WTC11 (cell line): ENCODE measurements around the gene VIPR2. TPM values are rescaled to one million over a fixed set of nuclear protein-coding genes. Genes with fewer than 3 reads are reported as not detected.

Source experiments
- ATAC-seq: fragments of 200-7000 bp; cut with Tn5 transposase; 2 replicates; pipeline ENCODE4 v1.10.0; 2021; ENCODE audit warnings: mild to moderate bottlenecking, moderate library complexity
- CTCF ChIA-PET: fragments of 300-600 bp; sonication (Branson Sonifier 250); formaldehyde crosslinking; loops from one replicate; lab custom pipeline; 2021; ENCODE audit warnings: antibody characterized with exemption; lab: Charles Lee
- POLR2A ChIA-PET: fragments of 350-600 bp; sonication (Branson Sonifier 250); formaldehyde crosslinking; loops from one replicate; lab custom pipeline; 2021; ENCODE audit warnings: antibody characterized with exemption; lab: Charles Lee
- DNase-seq: peaks from one replicate; pipeline ENCODE4 v3.0.0; 2021; ENCODE audit warnings: low spot score
- H3K27ac Mint-ChIP-seq: 2 replicates; pipeline ENCODE4 v1.8.0; 2021; ENCODE audit warnings: mixed read lengths
- H3K27me3 Mint-ChIP-seq: 2 replicates; pipeline ENCODE4 v1.8.0; 2021; ENCODE audit warnings: low read depth, mild to moderate bottlenecking, moderate library complexity, mixed read lengths
- H3K36me3 Mint-ChIP-seq: 2 replicates; pipeline ENCODE4 v1.8.0; 2021; ENCODE audit warnings: mixed read lengths
- H3K4me1 Mint-ChIP-seq: 2 replicates; pipeline ENCODE4 v1.8.0; 2022; ENCODE audit warnings: mixed read lengths
- H3K4me3 Mint-ChIP-seq: 2 replicates; pipeline ENCODE4 v1.8.0; 2021; ENCODE audit warnings: mild to moderate bottlenecking, moderate library complexity, mixed read lengths
- H3K9me3 Mint-ChIP-seq: 2 replicates; pipeline ENCODE4 v1.8.0; 2021; ENCODE audit warnings: mixed read lengths
- AR ChIP-seq: fragments of 250-450 bp; sonication (Bioruptor Pico); IDR thresholded peaks from 2 replicates; pipeline ENCODE4 v1.9.0; 2021; ENCODE audit warnings: mild to moderate bottlenecking
- ATF1 ChIP-seq: sonication (generic); formaldehyde crosslinking; IDR thresholded peaks from 2 replicates; pipeline ENCODE4 v1.8.1; 2023; ENCODE audit warnings: mild to moderate bottlenecking, moderate library complexity, missing genetic modification reagents
- CREM ChIP-seq: sonication (generic); formaldehyde crosslinking; IDR thresholded peaks from 2 replicates; pipeline ENCODE4 v1.8.1; 2022; ENCODE audit warnings: mild to moderate bottlenecking, missing genetic modification reagents, moderate library complexity
- CTCF ChIP-seq: fragments of 200-600 bp; IDR thresholded peaks from 2 replicates; pipeline ENCODE4 v1.8.0; 2022; ENCODE audit warnings: antibody characterized with exemption
- EMX1 ChIP-seq: fragments of 250-450 bp; sonication (Bioruptor Pico); IDR thresholded peaks from 2 replicates; pipeline ENCODE4 v1.8.0; 2021; ENCODE audit warnings: mild to moderate bottlenecking
- ERG ChIP-seq: fragments of 250-450 bp; sonication (Bioruptor Pico); IDR thresholded peaks from 2 replicates; pipeline ENCODE4 v1.8.0; 2021; ENCODE audit warnings: mild to moderate bottlenecking
- FOXP1 ChIP-seq: sonication (generic); formaldehyde crosslinking; IDR thresholded peaks from 2 replicates; pipeline ENCODE4 v1.8.0; 2022; ENCODE audit warnings: missing genetic modification reagents, mild to moderate bottlenecking, moderate library complexity, borderline replicate concordance
- IRF1 ChIP-seq: sonication (generic); formaldehyde crosslinking; IDR thresholded peaks from 2 replicates; pipeline ENCODE4 v1.8.0; 2023; ENCODE audit warnings: missing genetic modification reagents
- JAZF1 ChIP-seq: fragments of 250-450 bp; sonication (Bioruptor Pico); IDR thresholded peaks from 2 replicates; pipeline ENCODE4 v1.9.0; 2021; ENCODE audit warnings: moderate library complexity, mild to moderate bottlenecking, inconsistent platforms
- JUN ChIP-seq: sonication (generic); formaldehyde crosslinking; IDR thresholded peaks from 2 replicates; pipeline ENCODE4 v1.8.0; 2023; ENCODE audit warnings: mild to moderate bottlenecking, missing genetic modification reagents
- MAX ChIP-seq: sonication (generic); formaldehyde crosslinking; IDR thresholded peaks from 2 replicates; pipeline ENCODE4 v1.8.0; 2022; ENCODE audit warnings: mild to moderate bottlenecking, missing genetic modification reagents
- NR1H2 ChIP-seq: sonication (generic); formaldehyde crosslinking; IDR thresholded peaks from 2 replicates; pipeline ENCODE4 v1.9.0; 2021; ENCODE audit warnings: mild to moderate bottlenecking, moderate library complexity, missing genetic modification reagents
- NR2C2 ChIP-seq: sonication (generic); formaldehyde crosslinking; IDR thresholded peaks from 2 replicates; pipeline ENCODE4 v1.8.0; 2022; ENCODE audit warnings: mild to moderate bottlenecking, missing genetic modification reagents
- PRRX2 ChIP-seq: fragments of 250-450 bp; sonication (Bioruptor Pico); IDR thresholded peaks from 2 replicates; pipeline ENCODE4 v1.8.0; 2021; ENCODE audit warnings: mild to moderate bottlenecking
- RORB ChIP-seq: fragments of 250-450 bp; sonication (Bioruptor Pico); IDR thresholded peaks from 2 replicates; pipeline ENCODE4 v1.9.0; 2021; ENCODE audit warnings: mild to moderate bottlenecking
- TCF7 ChIP-seq: sonication (generic); formaldehyde crosslinking; IDR thresholded peaks from 2 replicates; pipeline ENCODE4 v1.8.0; 2022; ENCODE audit warnings: mild to moderate bottlenecking, low read depth, missing genetic modification reagents, moderate library complexity
- TP53 ChIP-seq: sonication (generic); formaldehyde crosslinking; IDR thresholded peaks from 2 replicates; pipeline ENCODE4 v1.8.1; 2023; ENCODE audit warnings: mild to moderate bottlenecking, missing genetic modification reagents
- ZNF263 ChIP-seq: sonication (generic); formaldehyde crosslinking; IDR thresholded peaks from 2 replicates; pipeline ENCODE4 v1.8.1; 2022; ENCODE audit warnings: low read depth, mild to moderate bottlenecking, moderate library complexity, missing genetic modification reagents
- ZNF423 ChIP-seq: fragments of 250-450 bp; sonication (Bioruptor Pico); IDR thresholded peaks from 2 replicates; pipeline ENCODE4 v2.1.2; 2022; ENCODE audit warnings: mild to moderate bottlenecking, moderate library complexity
- ZNF425 ChIP-seq: fragments of 250-450 bp; sonication (Bioruptor Pico); conservative IDR thresholded peaks from 2 replicates; pipeline ENCODE4 v1.9.0; 2021; ENCODE audit warnings: mild to moderate bottlenecking
- ZNF512 ChIP-seq: sonication (generic); formaldehyde crosslinking; IDR thresholded peaks from 2 replicates; pipeline ENCODE4 v1.8.1; 2022; ENCODE audit warnings: missing genetic modification reagents, borderline replicate concordance
- total RNA-seq: library from RNA; stranded (reverse); gene quantifications from 3 replicates; pipeline ENCODE4 v1.2.3, GENCODE V29; 2021

The VIPR2 gene
- total RNA-seq, 1 experiment from 2014 or later = 7.5 TPM

GRCh38 chr7:159160450-159160849 is 15.8 kb upstream of the VIPR2 start (continued):
- TF ChIP-seq CTCF (no peak), ATF1 (CRISPR knock-in tag) (no peak), JUN (CRISPR knock-in tag) (no peak)

GRCh38 chr7:159159731-159160130 is 15.1 kb upstream of the VIPR2 start:
- CTCF ChIA-PET = no interaction called here
- POLR2A ChIA-PET = no interaction called here
- no peak for ATAC-seq

More at GRCh38 chr7:159159731-159160130, 15.1 kb upstream of the VIPR2 start:
- peaks cover 6% of the 10 kb centered on the region; the same call in 1 of the 2 replicates for H3K4me1 Mint-ChIP-seq
- TF ChIP-seq IRF1 (CRISPR knock-in tag) (no peak), JAZF1 (no peak), PRRX2 (CRISPR knock-in tag) (no peak), EMX1 (CRISPR knock-in tag) (no peak), NR2C2 (CRISPR knock-in tag) (no peak), ZNF423 (CRISPR knock-in tag) (no peak), FOXP1 (no peak), TCF7 (CRISPR knock-in tag) (no peak), ZNF512 (CRISPR knock-in tag) (no peak), NR1H2 (no peak), ERG (CRISPR knock-in tag) (no peak), TP53 (CRISPR knock-in tag) (no peak), MAX (CRISPR knock-in tag) (no peak), ZNF425 (CRISPR knock-in tag) (no peak), CREM (CRISPR knock-in tag) (no peak), RORB (CRISPR knock-in tag) (no peak), AR (CRISPR knock-in tag) (no peak), ZNF263 (CRISPR knock-in tag) (no peak)
- H3K9me3 Mint-ChIP-seq = no peaks in the 10 kb centered on the region
- no peak overlapping the region for H3K27ac Mint-ChIP-seq
- DNase-seq = no peak
- H3K4me3 Mint-ChIP-seq = no peak overlapping the region
- no peaks in the 10 kb centered on the region for H3K36me3 Mint-ChIP-seq
- H3K27me3 Mint-ChIP-seq = no peaks in the 10 kb centered on the region
